Stimulated activated CD8-positive, alpha-beta memory T cell treated with anti-CD3 and anti-CD28 coated beads, Interleukin-4, amount 100 ng/mL, for 48 hours (primary cell): Measurements from ENCODE around the gene KRT35.
"Not testable (repeated sequence)": the region's sequence is repeated elsewhere in the genome, so short reads cannot be mapped to it uniquely, and the experiment has no call there.

Experiments used
- DNase-seq: peaks from one replicate; pipeline ENCODE4 v3.0.0-alpha.2; 2020

Gene KRT35

GRCh38 chr17:41452281-41452680 is 28.7 kb downstream of the KRT35 start:
- DNase-seq = no peak

DNA sequence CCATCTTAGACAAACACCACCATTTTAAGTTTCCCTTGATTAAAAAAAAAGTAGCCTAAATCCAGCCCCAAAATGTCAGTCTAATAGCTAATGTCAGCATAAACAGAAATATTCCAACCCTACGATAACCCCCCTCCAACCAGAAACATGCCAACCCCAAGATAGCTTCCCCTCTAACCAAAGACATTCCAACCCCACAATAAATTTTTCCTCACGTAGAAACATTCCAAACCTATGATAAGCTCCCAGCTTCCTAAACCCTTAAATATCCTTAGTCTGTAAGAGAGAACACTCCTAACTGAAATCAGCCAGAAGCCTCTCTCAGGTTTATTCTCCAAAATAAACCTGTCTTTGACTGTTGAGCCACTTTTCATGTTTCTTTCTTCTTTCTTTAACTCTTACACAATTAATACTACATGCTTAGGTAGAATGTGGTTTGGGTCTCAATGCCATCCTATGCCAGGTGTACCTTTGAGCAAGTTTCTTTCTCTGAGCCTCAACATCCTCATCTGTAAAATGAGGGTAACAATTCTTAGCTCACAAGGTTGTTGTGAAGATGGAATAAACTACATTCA is 29.7 kb downstream of the KRT35 start:
- DNase-seq = no peak

DNA sequence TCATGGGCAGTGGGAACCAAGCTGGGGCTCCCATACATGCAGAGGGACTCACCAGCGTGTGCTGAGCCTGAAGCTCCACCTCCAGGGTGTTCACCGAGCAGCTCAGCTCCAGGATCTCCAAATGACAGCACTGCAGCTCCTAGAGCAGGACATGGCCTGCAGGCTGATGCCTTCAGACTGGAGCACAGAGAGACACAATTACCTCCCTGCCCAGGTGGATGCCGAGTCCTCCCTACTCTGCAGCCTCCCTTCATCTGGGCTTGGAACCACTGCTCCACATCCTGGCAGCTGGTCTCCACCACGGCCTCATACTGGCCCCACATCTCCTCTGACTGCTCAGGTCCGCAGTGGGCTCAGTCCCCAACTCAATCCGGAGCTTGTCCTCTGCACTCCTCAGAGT is 31.9 kb downstream of the KRT35 start:
- DNase-seq = no peak

- no peak for DNase-seq
These were observed 32.4 kb downstream of the KRT35 start for GRCh38 chr17:41448506-41448905.

DNA sequence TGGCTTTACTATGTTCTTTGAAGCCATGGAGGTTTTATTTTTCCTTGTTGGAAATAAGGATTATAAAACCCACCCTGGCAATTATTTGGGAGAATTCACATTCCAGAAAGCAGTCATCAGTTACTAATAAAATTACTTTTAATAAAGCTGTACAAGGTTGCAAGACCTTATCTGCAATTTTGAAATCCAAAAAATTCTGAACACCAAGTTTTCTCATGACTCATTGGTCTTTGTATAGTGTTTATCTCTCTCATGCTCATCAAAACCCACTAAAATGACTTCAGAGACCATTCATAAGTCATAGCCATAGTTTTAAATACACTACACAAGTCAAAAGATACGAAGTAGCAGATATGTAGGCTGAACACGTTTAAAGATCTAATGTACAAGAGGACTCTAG is 34.1 kb downstream of the KRT35 start:
- DNase-seq = no peak

DNA sequence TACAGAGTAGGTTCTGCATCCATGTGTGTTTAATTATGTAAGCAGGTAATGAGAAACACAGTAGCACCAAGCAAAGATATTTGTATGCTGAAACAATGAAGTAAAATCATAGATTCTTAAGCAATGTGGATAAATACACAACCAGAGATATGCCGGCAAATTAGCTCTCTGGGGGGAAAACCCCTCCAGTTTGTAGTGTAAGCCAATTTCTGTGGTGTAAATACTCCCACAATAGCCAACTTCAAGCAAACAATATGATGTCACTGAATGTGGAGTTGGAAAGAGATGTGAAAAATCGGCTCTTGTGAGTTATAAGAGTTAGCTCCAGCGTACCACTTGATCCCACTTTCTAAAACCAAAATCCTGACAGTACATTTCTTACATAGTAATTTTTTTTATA is 36.3 kb downstream of the KRT35 start:
- DNase-seq = no peak

DNA sequence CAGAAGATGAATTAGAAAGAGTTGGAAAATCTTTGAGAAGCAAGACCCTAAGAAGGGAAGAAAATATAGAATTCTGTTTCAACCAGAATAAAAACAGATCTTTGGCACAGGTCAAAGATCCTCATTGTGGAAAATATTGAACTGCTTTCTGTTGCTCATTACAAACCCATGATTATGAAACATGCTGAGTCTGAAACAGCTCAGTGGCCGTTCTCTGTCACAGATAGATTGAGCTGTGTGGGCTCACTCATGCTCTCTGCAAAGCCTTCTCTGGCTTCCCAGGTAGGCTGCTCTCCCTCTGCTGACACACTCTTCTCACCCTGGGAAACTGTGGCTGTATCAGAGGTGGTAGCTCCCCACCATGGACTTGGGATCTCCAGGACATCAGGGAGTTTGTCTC is 36.8 kb downstream of the KRT35 start:
- DNase-seq = no peak

- no peak for DNase-seq
These were observed 38.2 kb downstream of the KRT35 start for GRCh38 chr17:41442739-41443138.

GRCh38 chr17:41440531-41441033 is 40.4 kb downstream of the KRT35 start, which contains the start of gene KRT38:
Gene KRT38 (minus strand): TSS chr17:41440983. CDS start chr17:41440921, 62 bp downstream.
- no peak for DNase-seq

DNA sequence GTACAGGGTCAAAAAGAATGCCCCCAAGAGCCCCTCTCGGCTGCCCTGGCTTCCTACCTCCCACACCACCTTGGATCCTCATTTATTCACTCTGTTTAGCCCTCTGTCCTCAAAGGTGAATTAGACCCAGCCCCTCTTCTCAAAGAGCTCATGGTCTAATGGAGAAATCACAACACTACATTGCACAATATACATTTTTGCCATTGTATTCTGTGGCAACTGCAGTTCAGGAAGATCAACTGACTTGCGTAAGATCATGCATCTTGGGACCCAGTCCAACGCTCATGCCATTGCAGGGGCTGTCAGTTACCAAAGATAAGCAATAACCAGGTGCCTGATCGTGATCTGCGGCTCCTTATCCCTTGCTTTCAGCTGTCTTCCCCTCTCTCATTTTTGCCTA is 41.6 kb downstream of the KRT35 start:
- no peak for DNase-seq

DNA sequence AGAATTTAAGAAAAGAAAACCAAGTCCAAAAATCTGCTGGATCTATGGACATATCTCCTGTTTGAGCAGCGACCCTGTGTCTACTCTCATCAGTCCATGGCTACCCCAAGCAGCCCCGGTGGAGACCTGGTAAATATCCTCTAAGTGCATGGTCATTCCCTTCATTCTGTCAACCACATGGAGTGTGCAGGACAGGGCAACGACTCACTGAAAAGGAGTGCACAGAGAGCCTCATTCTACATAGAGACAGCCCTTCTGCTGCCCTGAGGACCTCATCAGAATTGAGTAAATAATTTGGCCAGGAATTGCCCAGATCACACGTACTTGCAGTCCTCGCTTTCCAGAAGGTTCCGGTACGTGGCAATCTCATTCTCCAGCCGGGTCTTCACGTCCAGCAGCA is 43.2 kb downstream of the KRT35 start:
- DNase-seq = no peak

DNA sequence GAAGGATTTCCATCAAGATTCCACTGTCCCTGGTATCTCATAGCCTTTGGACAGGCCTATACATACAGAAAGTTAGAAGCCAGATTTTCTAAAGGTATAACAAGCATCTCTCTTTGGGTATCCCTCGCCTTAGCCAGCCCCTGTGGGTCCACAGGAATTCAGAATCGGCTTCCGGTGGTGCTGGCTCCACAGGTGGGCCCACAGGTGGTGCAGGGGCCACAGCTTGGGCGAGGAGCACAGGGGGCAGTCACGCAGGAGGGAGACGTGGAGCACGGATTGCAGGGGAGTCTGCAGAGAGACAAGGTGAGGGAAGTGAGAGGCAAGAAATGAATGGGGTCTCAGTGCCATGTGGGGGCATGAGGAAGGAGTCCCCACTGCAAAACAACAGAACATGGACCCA is 43.7 kb downstream of the KRT35 start:
- no peak for DNase-seq

GRCh38 chr17:41434415-41434814 is 46.5 kb downstream of the KRT35 start:
- no peak for DNase-seq

DNA sequence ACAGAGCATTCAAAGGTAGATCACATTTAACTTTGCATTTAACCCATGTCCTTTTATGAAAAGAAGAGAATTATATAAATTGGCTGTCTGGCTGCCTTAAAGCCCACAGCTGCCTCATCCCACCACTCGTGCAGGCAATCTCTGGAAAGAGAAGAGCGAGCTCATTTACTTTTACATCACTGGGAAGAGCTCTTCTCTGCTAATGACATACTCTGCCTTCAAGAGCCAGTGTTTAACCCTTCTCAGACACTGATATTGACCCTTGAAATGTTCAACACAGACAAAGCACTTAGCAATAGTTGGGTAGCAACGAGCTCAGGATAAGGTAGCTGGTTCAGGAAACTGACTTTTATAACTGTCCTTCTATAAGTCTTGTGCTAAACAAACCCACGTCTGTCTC is 46.9 kb downstream of the KRT35 start:
- DNase-seq = no peak

- no peak for DNase-seq
These were observed 47.4 kb downstream of the KRT35 start for GRCh38 chr17:41433586-41433985.

DNA sequence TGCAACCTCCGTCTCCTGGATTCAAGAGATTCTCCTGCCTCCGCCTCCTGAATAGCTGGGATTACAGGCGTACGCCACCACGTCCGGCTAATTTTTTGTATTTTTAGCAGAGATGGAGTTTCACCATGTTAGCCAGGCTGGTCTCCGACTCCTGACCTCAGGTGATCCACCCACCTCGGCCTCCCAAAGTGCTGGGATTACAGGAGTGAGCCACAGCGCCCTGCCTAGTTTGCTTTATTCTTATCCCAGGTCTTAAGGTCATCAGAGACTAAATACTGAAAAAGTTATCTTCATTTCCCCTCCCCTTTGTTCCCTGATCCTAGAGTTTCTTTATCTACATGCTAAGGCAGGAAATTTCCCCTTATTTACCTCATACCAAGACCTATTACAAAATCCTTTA is 50.6 kb downstream of the KRT35 start:
- DNase-seq = not testable (repeated sequence)

DNA sequence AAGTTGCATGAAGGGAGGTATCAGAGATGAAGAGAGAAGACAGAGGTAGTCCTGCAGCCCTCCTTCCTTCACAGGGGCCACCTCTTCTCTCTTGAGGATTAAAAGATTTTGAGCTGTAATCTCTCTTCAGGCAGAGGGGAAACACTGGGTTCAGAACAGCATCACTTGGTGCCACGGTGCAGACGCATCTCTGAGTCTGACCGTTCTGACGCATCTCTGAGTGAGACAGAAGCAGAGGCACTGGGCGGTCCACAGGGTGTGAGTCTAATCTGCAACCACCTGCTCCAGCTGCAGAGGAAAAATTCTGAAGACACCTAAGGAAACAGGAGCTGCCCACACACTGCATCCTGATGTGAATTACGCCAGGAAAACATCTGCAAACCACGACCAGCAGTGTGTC is 51.3 kb downstream of the KRT35 start:
- no peak for DNase-seq

GRCh38 chr17:41428591-41429291 is 52.2 kb downstream of the KRT35 start:
- no peak for DNase-seq
